PC-3 (cell line): ENCODE data around the gene SBK1.

ENCODE experiments used
- CTCF ChIP-seq: fragments of 300-600 bp; sonication (generic); conservative IDR thresholded peaks from 2 replicates; pipeline ENCODE4 v1.5.1; 2017; ENCODE audit warnings: antibody characterized with exemption, low read depth, mild to moderate bottlenecking, low read length
- EZH2 ChIP-seq: fragments of 300-600 bp; sonication (generic); IDR thresholded peaks from one replicate; pipeline ENCODE4 v1.6.1; 2017; ENCODE audit warnings: antibody characterized with exemption, mild to moderate bottlenecking, low read length; ENCODE audit not compliant: unreplicated experiment

GRCh38 chr16:28254158-28254557, 38.2 kb upstream of the SBK1 start:
- TF ChIP-seq CTCF (no peak), EZH2 (no peak)
